Mucosa of rectum (tissue), 2 donors: ENCODE results near the gene NHERF2.
"Not testable (repeated sequence)": the region's sequence is repeated elsewhere in the genome, so short reads cannot be mapped to it uniquely, and the experiment has no call there.

Experiments used
- H3K27ac ChIP-seq, 2 donors: one replicate each; pipeline ENCODE4 v1.7.0; 2013; ENCODE audit warnings: inconsistent platforms in 2 of 2, low read depth in 2 of 2, low read length in 2 of 2
- H3K27me3 ChIP-seq, 2 donors: one replicate each; pipeline ENCODE4 v1.7.0; 2013; ENCODE audit warnings: low read length in 2 of 2; ENCODE audit not compliant: control insufficient read depth in 2 of 2, insufficient read depth in 2 of 2
- H3K36me3 ChIP-seq, 2 donors: one replicate each; pipeline ENCODE4 v1.7.0; 2013; ENCODE audit warnings: low read length in 2 of 2; ENCODE audit not compliant: control insufficient read depth in 2 of 2, insufficient read depth in 2 of 2
- H3K4me1 ChIP-seq, 2 donors: one replicate each; pipeline ENCODE4 v1.7.0; 2013; ENCODE audit warnings: low read length in 2 of 2, mild to moderate bottlenecking in 1 of 2; ENCODE audit not compliant: control insufficient read depth in 2 of 2, insufficient read depth in 2 of 2
- H3K4me3 ChIP-seq, 2 donors: one replicate each; pipeline ENCODE4 v1.7.0; 2013; ENCODE audit warnings: low read length in 2 of 2
- H3K9ac ChIP-seq, 2 donors: one replicate each; pipeline ENCODE4 v1.7.0; 2013; ENCODE audit warnings: low read length in 2 of 2, low read depth in 1 of 2, mild to moderate bottlenecking in 1 of 2
- H3K9me3 ChIP-seq, 2 donors: one replicate each; pipeline ENCODE4 v1.7.0; 2013; ENCODE audit warnings: low read length in 2 of 2; ENCODE audit not compliant: control insufficient read depth in 2 of 2
- donor health status: healthy.
- donor health status: Normal muscosa, but diverticular disease.

Gene NHERF2

GRCh38 chr16:2033909-2034695, 7.4 kb downstream of the NHERF2 start:
- Histone ChIP-seq H3K4me3 (peak overlapping the region; percentile 15 to 35), H3K27ac (peak overlapping the region; percentile 74 to 82), H3K36me3 (peaks cover 5 to 10% of the 10 kb centered on the region in 2 donors), H3K9ac (peak overlapping the region in 1 of 2 donors; percentile 43), H3K4me1 (peaks cover 29 to 34% of the 10 kb centered on the region in 2 donors)
- not testable (repeated sequence) for H3K27me3 ChIP-seq, H3K9me3 ChIP-seq

GRCh38 chr16:2034696-2035430, 8.2 kb downstream of the NHERF2 start:
- H3K27ac ChIP-seq, result peak overlapping the region; percentile 79 to 81
- H3K9me3 ChIP-seq, result no peaks in the 10 kb centered on the region
- peaks cover 37 to 42% of the 10 kb centered on the region in 2 donors for H3K4me1 ChIP-seq
- H3K27me3 ChIP-seq, result no peaks in the 10 kb centered on the region
- H3K4me3 ChIP-seq, result no peak overlapping the region
- H3K36me3 ChIP-seq, result peaks cover 3 to 8% of the 10 kb centered on the region in 2 donors
- H3K9ac ChIP-seq, result peak overlapping the region; percentile 32 to 54

GRCh38 chr16:2035431-2036199, 8.9 kb downstream of the NHERF2 start:
- Histone ChIP-seq H3K4me1 (peaks cover 45 to 47% of the 10 kb centered on the region in 2 donors), H3K36me3 (peaks cover 3 to 6% of the 10 kb centered on the region in 2 donors), H3K27me3 (no peaks in the 10 kb centered on the region), H3K4me3 (no peak overlapping the region), H3K27ac (peak overlapping the region; percentile 79 to 81), H3K9ac (peak overlapping the region in 1 of 2 donors; percentile 54), H3K9me3 (no peaks in the 10 kb centered on the region)

GRCh38 chr16:2036200-2036966, 9.7 kb downstream of the NHERF2 start:
- Histone ChIP-seq H3K9me3 (no peaks in the 10 kb centered on the region), H3K27me3 (no peaks in the 10 kb centered on the region), H3K4me3 (no peak overlapping the region), H3K27ac (peak overlapping the region; percentile 79 to 81), H3K36me3 (peaks cover 3 to 6% of the 10 kb centered on the region in 2 donors), H3K4me1 (peaks cover 52 to 55% of the 10 kb centered on the region in 2 donors), H3K9ac (peak overlapping the region in 1 of 2 donors; percentile 54)

GRCh38 chr16:2037115-2037514, 10.4 kb downstream of the NHERF2 start:
- Histone ChIP-seq H3K27ac (peak overlapping the region; percentile 75 to 81), H3K36me3 (peaks cover 3 to 6% of the 10 kb centered on the region in 2 donors), H3K27me3 (no peaks in the 10 kb centered on the region), H3K4me3 (no peak overlapping the region), H3K4me1 (peaks cover 59 to 62% of the 10 kb centered on the region in 2 donors), H3K9me3 (no peaks in the 10 kb centered on the region), H3K9ac (no peak overlapping the region)

GRCh38 chr16:2037647-2038381, 11.1 kb downstream of the NHERF2 start:
- Histone ChIP-seq H3K27me3 (no peaks in the 10 kb centered on the region), H3K9ac (peak overlapping the region in 1 of 2 donors; percentile 51), H3K4me1 (peaks cover 59 to 67% of the 10 kb centered on the region in 2 donors), H3K36me3 (peaks cover 3 to 6% of the 10 kb centered on the region in 2 donors), H3K9me3 (no peaks in the 10 kb centered on the region), H3K4me3 (no peak overlapping the region), H3K27ac (peak overlapping the region; percentile 75 to 81)

GRCh38 chr16:2038382-2039231, 11.9 kb downstream of the NHERF2 start:
- Histone ChIP-seq H3K4me3 (peak overlapping the region in 1 of 2 donors; percentile 35), H3K27me3 (no peaks in the 10 kb centered on the region), H3K9ac (peak overlapping the region in 1 of 2 donors; percentile 57), H3K9me3 (no peaks in the 10 kb centered on the region), H3K4me1 (peaks cover 64 to 72% of the 10 kb centered on the region in 2 donors), H3K36me3 (peaks cover 3 to 6% of the 10 kb centered on the region in 2 donors), H3K27ac (peak overlapping the region; percentile 84 to 85)

- Histone ChIP-seq H3K36me3 (peaks cover 3 to 6% of the 10 kb centered on the region in 2 donors), H3K9ac (peak overlapping the region in 1 of 2 donors; percentile 57), H3K27me3 (no peaks in the 10 kb centered on the region), H3K27ac (peak overlapping the region; percentile 84 to 85), H3K4me1 (peaks cover 72 to 75% of the 10 kb centered on the region in 2 donors), H3K4me3 (peak overlapping the region in 1 of 2 donors; percentile 35), H3K9me3 (no peaks in the 10 kb centered on the region)
These were observed 12.8 kb downstream of the NHERF2 start for GRCh38 chr16:2039274-2040031.
